B cell (primary cell): ENCODE measurements around the gene OR52L1. TPM values are rescaled to one million over a fixed set of nuclear protein-coding genes. Genes with fewer than 3 reads are reported as not detected.

Experiments
- ATAC-seq: fragments of 200-7000 bp; cut with Tn5 transposase; one replicate; pipeline ENCODE4 v1.10.0; 2021; ENCODE audit warnings: low read depth, mild to moderate bottlenecking, moderate number of reproducible peaks, moderate library complexity
- CTCF ChIA-PET: fragments of 350-600 bp; sonication (Branson Sonifier 250); formaldehyde crosslinking; loops from one replicate; lab custom pipeline; 2021; ENCODE audit warnings: antibody characterized with exemption, inconsistent platforms; lab: Charles Lee
- POLR2A ChIA-PET: fragments of 350-600 bp; sonication (Branson Sonifier 250); formaldehyde crosslinking; loops from one replicate; lab custom pipeline; 2021; ENCODE audit warnings: antibody characterized with exemption; lab: Charles Lee
- DNase-seq: peaks from one replicate; pipeline ENCODE4 v3.0.0; 2013
- H2AFZ ChIP-seq: 2 replicates; pipeline ENCODE4 v1.6.1; 2012; ENCODE audit warnings: mild to moderate bottlenecking, low read depth, low read length; ENCODE audit not compliant: insufficient read depth, poor library complexity, severe bottlenecking
- H3K27ac ChIP-seq, 2 donors: 1 replicate in 1 of 2; 2 replicates in 1 of 2; pipeline ENCODE4 v1.5.1; 2012 to 2013; ENCODE audit warnings: low read length in 2 of 2, mild to moderate bottlenecking in 2 of 2, moderate library complexity in 1 of 2
- H3K27me3 ChIP-seq, 4 experiments: fragments of 200-600 bp in 1 of 4; sonication (generic) in 1 of 4; replicated peaks in 1 of 4; 1 replicate in 2 of 4; 2 replicates in 2 of 4; pipeline versions ENCODE4 v1.6.1 to v1.7.0; 2013 to 2016; ENCODE audit warnings: low read length in 3 of 4, mild to moderate bottlenecking in 2 of 4, mixed read lengths in 1 of 4, moderate library complexity in 1 of 4; ENCODE audit not compliant: insufficient read depth in 4 of 4, control insufficient read depth in 3 of 4; ENCODE audit errors: control extremely low read depth in 1 of 4
- H3K36me3 ChIP-seq, 2 experiments: replicated peaks in 1 of 2; 1 replicate in 1 of 2; 2 replicates in 1 of 2; pipeline versions ENCODE4 v1.6.1 to v1.7.1; 2013; ENCODE audit warnings: low read length in 1 of 2; ENCODE audit not compliant: insufficient read depth in 2 of 2, control insufficient read depth in 1 of 2; ENCODE audit errors: control extremely low read depth in 1 of 2, extremely low read depth in 1 of 2
- H3K4me1 ChIP-seq, 2 donors: fragments of 200-600 bp in 1 of 2; sonication (generic) in 1 of 2; 1 replicate in 1 of 2; 2 replicates in 1 of 2; pipeline versions ENCODE4 v1.5.1 to v1.6.1; 2013 to 2017; ENCODE audit warnings: low read length in 2 of 2; ENCODE audit not compliant: control insufficient read depth in 2 of 2, insufficient read depth in 2 of 2
- H3K4me2 ChIP-seq: replicated peaks from 2 replicates; pipeline ENCODE3; 2012; ENCODE audit warnings: mild to moderate bottlenecking, low read depth, low read length; ENCODE audit not compliant: poor library complexity, severe bottlenecking
- H3K4me3 ChIP-seq, 5 experiments: fragments of 200-600 bp in 1 of 5; sonication (generic) in 1 of 5; 1 replicate in 3 of 5; 2 replicates in 2 of 5; pipeline versions ENCODE4 v1.5.1 to v1.7.0; 2011 to 2016; ENCODE audit warnings: low read length in 4 of 5, mild to moderate bottlenecking in 4 of 5, low read depth in 2 of 5, control low read depth in 1 of 5, moderate library complexity in 1 of 5; ENCODE audit not compliant: insufficient read depth in 1 of 5; ENCODE audit errors: control extremely low read depth in 1 of 5, extremely low read depth in 1 of 5
- H3K79me2 ChIP-seq: fragments of 200-600 bp; sonication (generic); one replicate; pipeline ENCODE4 v1.6.0; 2016; ENCODE audit warnings: low read length; ENCODE audit not compliant: control insufficient read depth, insufficient read depth
- H3K9ac ChIP-seq: fragments of 200-600 bp; sonication (generic); 2 replicates; pipeline ENCODE4 v1.6.1; 2017; ENCODE audit warnings: mild to moderate bottlenecking, low read length, moderate library complexity
- H3K9me3 ChIP-seq, 3 donors: one replicate each; pipeline versions ENCODE4 v1.6.1 to v1.7.1; 2013; ENCODE audit warnings: low read length in 2 of 3; ENCODE audit not compliant: control insufficient read depth in 2 of 3, insufficient read depth in 1 of 3; ENCODE audit errors: control extremely low read depth in 1 of 3
- H4K20me1 ChIP-seq: 2 replicates; pipeline ENCODE4 v1.6.0; 2012; ENCODE audit warnings: mild to moderate bottlenecking, low read length; ENCODE audit not compliant: insufficient read depth, control insufficient read depth, poor library complexity, severe bottlenecking
- H3K27ac Mint-ChIP-seq: one replicate; pipeline ENCODE4 v1.8.0; 2021; ENCODE audit warnings: mixed read lengths
- H3K27me3 Mint-ChIP-seq: one replicate; pipeline ENCODE4 v1.8.0; 2021; ENCODE audit warnings: mixed read lengths
- H3K4me1 Mint-ChIP-seq: one replicate; pipeline ENCODE4 v1.8.0; 2021; ENCODE audit warnings: mixed read lengths
- H3K4me3 Mint-ChIP-seq: one replicate; pipeline ENCODE4 v1.8.0; 2021; ENCODE audit warnings: mixed read lengths
- H3K9me3 Mint-ChIP-seq: one replicate; pipeline ENCODE4 v1.8.0; 2022; ENCODE audit warnings: mixed read lengths; ENCODE audit not compliant: insufficient read depth
- CTCF ChIP-seq: fragments of 200-600 bp; IDR thresholded peaks from one replicate; pipeline ENCODE4 v1.8.0; 2022; ENCODE audit warnings: antibody characterized with exemption, mild to moderate bottlenecking
- EZH2 ChIP-seq: IDR thresholded peaks from 2 replicates; pipeline ENCODE4 v1.6.1; 2012; ENCODE audit warnings: borderline replicate concordance, low read depth, mild to moderate bottlenecking, moderate library complexity, low read length; ENCODE audit not compliant: insufficient read depth, poor library complexity, severe bottlenecking
- WGBS: methylation state at CpG from one replicate; pipeline ENCODE4 v1.1.5; 2013; ENCODE audit warnings: missing lambda C conversion rate; ENCODE audit not compliant: insufficient coverage; 5-methylcytosine and 5-hydroxymethylcytosine counted together
- intact Hi-C: fragments of 100-400 bp; cut with micrococcal nuclease; formaldehyde crosslinking; loops from one replicate; pipeline ENCODE4 v1.10.0; 2022
- polyA plus RNA-seq: library from polyadenylated mRNA; depleted of rRNA; stranded (reverse); fragments of >200 nt; gene quantifications from 2 replicates; pipeline ENCODE4 v1.2.3, GENCODE V29; 2012
- total RNA-seq, 2 donors: library from RNA; stranded (reverse); fragments of 120-200 nt in 1 of 2; gene quantifications; 1 replicate in 1 of 2; 2 replicates in 1 of 2; pipeline versions ENCODE4 v1.2.3 to v1.2.4, GENCODE V29; 2013 to 2022

The OR52L1 gene
- total and polyA plus RNA-seq, 2 donors (not counting 1 experiment from before 2014, with no cell fraction given), result not detected

- no peak overlapping the region for H3K27ac Mint-ChIP-seq
- CTCF ChIA-PET, result no interaction called here
- no peaks in the 10 kb centered on the region for H3K4me1 Mint-ChIP-seq
- POLR2A ChIA-PET, result no interaction called here
- no peak for DNase-seq
- H3K9me3 Mint-ChIP-seq, result peaks cover 4% of the 10 kb centered on the region
- no peaks in the 10 kb centered on the region for H3K4me1 ChIP-seq
- H3K9me3 ChIP-seq, result peaks cover 0 to 4% (median 3%) of the 10 kb centered on the region in 3 donors
- no peak overlapping the region for H3K4me3 ChIP-seq
- intact Hi-C loops, result no loop called here
- H3K9ac ChIP-seq, result no peak overlapping the region
- no peak overlapping the region for H3K27ac ChIP-seq
- no peak overlapping the region for H3K4me3 Mint-ChIP-seq
- H3K27me3 ChIP-seq, result no peaks in the 10 kb centered on the region
- H3K79me2 ChIP-seq, result no peaks in the 10 kb centered on the region
- no CpG with 5 or more reads among the region's 1 CpG for WGBS
- peaks cover 17% of the 10 kb centered on the region for H3K27me3 Mint-ChIP-seq
- H4K20me1 ChIP-seq, result no peaks in the 10 kb centered on the region
- H3K4me2 ChIP-seq, result no peak overlapping the region
- no peak overlapping the region for H2AFZ ChIP-seq
- ATAC-seq, result no peak
- TF ChIP-seq CTCF (no peak), EZH2 (no peak)
- no peaks in the 10 kb centered on the region for H3K36me3 ChIP-seq
Observed at GRCh38 chr11:5983443-5983842, 3.3 kb downstream of the OR52L1 start.

GRCh38 chr11:5973530-5973929 is 13.3 kb downstream of the OR52L1 start:
- DNase-seq, result no peak
- no peak overlapping the region for H3K4me3 Mint-ChIP-seq
- CTCF ChIA-PET, result no interaction called here

More at GRCh38 chr11:5973530-5973929, 13.3 kb downstream of the OR52L1 start:
- no peak overlapping the region for H3K4me3 ChIP-seq
- Mint-ChIP-seq H3K9me3 (peaks cover 4% of the 10 kb centered on the region), H3K4me1 (no peaks in the 10 kb centered on the region), H3K27me3 (no peaks in the 10 kb centered on the region), H3K27ac (no peak overlapping the region)
- no peak overlapping the region for H3K9ac ChIP-seq
- H3K9me3 ChIP-seq, result no peaks in the 10 kb centered on the region
- no peak overlapping the region for H3K4me2 ChIP-seq
- TF ChIP-seq EZH2 (no peak), CTCF (no peak)
- ATAC-seq, result no peak
- no peaks in the 10 kb centered on the region for H4K20me1 ChIP-seq
- no peak overlapping the region for H3K27ac ChIP-seq
- no peaks in the 10 kb centered on the region for H3K27me3 ChIP-seq
- no peaks in the 10 kb centered on the region for H3K36me3 ChIP-seq
- no peak overlapping the region for H2AFZ ChIP-seq
- H3K79me2 ChIP-seq, result no peaks in the 10 kb centered on the region
- no CpG with 5 or more reads among the region's 1 CpG for WGBS
- POLR2A ChIA-PET, result no interaction called here
- intact Hi-C loops, result no loop called here
- no peaks in the 10 kb centered on the region for H3K4me1 ChIP-seq
